NOMO-1 treated with DMSO at 0.1 percent for 48 hours (cell line): ENCODE measurements around the gene GPR3.

ENCODE experiments used
- DNase-seq: peaks from one replicate; lab custom pipeline; 2025; ENCODE audit not compliant: unreplicated experiment; lab: John Stamatoyannopoulos, UW

GPR3 gene

GRCh38 chr1:27358038-27358927 lies 34.1 kb upstream of the GPR3 start:
- no peak for DNase-seq

- no peak for DNase-seq
These were observed 33.5 kb upstream of the GPR3 start for GRCh38 chr1:27358928-27359313.

GRCh38 chr1:27359822-27360158 lies 32.6 kb upstream of the GPR3 start:
- DNase-seq: no peak

GRCh38 chr1:27360159-27361043 lies 32.0 kb upstream of the GPR3 start:
- no peak for DNase-seq

- no peak for DNase-seq
These were observed 31.4 kb upstream of the GPR3 start for GRCh38 chr1:27361044-27361402.

GRCh38 chr1:27361553-27361952 lies 30.9 kb upstream of the GPR3 start:
- no peak for DNase-seq

GRCh38 chr1:27363766-27364695 lies 28.4 kb upstream of the GPR3 start:
- no peak for DNase-seq

- DNase-seq: no peak
These were observed 27.6 kb upstream of the GPR3 start for GRCh38 chr1:27364696-27365371.

GRCh38 chr1:27365372-27366112 lies 26.9 kb upstream of the GPR3 start:
- DNase-seq: peak; percentile 74

GRCh38 chr1:27366113-27366410 lies 26.4 kb upstream of the GPR3 start:
- peak; percentile 21 for DNase-seq

- peak; percentile 59 for DNase-seq
These were observed 25.8 kb upstream of the GPR3 start, which contains the start of gene MAP3K6 for GRCh38 chr1:27366411-27367159. MAP3K6 (minus strand) TSS chr1:27366961; CDS start chr1:27366597, 364 bp downstream.

- DNase-seq: no peak
These were observed 25.2 kb upstream of the GPR3 start for GRCh38 chr1:27367160-27367650.

GRCh38 chr1:27368869-27369582 lies 23.4 kb upstream of the GPR3 start:
- DNase-seq: no peak

GRCh38 chr1:27372022-27372807 lies 20.2 kb upstream of the GPR3 start:
- DNase-seq: no peak

GRCh38 chr1:27372808-27373690 lies 19.4 kb upstream of the GPR3 start:
- no peak for DNase-seq

GRCh38 chr1:27374362-27375086 lies 17.9 kb upstream of the GPR3 start, which contains the start of gene FCN3:
FCN3 (minus strand) TSS chr1:27374824; CDS start chr1:27374818, 6 bp downstream.
- DNase-seq: no peak
